H1 (cell line): ENCODE data around the gene RBCK1.
"Not testable (repeated sequence)": the region's sequence is repeated elsewhere in the genome, so short reads cannot be mapped to it uniquely, and the experiment has no call there.

Source experiments
- CREB1 ChIP-seq: IDR thresholded peaks from 2 replicates; pipeline ENCODE4 v1.6.1; 2012; ENCODE audit warnings: inconsistent platforms
- JUND ChIP-seq: IDR thresholded peaks from 2 replicates; pipeline ENCODE4 v1.6.1; 2011; ENCODE audit warnings: mild to moderate bottlenecking, improper control_type of control experiment, low read length
- POLR2A ChIP-seq, 2 experiments: IDR thresholded peaks; 1 replicate in 1 of 2; 2 replicates in 1 of 2; pipeline ENCODE4 v1.6.1; 2011; ENCODE audit warnings: low read depth in 2 of 2, low read length in 2 of 2, mild to moderate bottlenecking in 2 of 2; ENCODE audit errors: control extremely low read depth in 1 of 2
- RNF2 ChIP-seq: fragments of 200-900, 300-1000 bp; sonication (generic); IDR thresholded peaks from 2 replicates; pipeline ENCODE4 v1.7.1; 2016; ENCODE audit warnings: borderline replicate concordance, low read depth, mild to moderate bottlenecking, antibody characterized with exemption, low read length; ENCODE audit not compliant: poor library complexity, severe bottlenecking; ENCODE audit errors: missing control alignments
- SP1 ChIP-seq: IDR thresholded peaks from 2 replicates; pipeline ENCODE4 v1.6.1; 2011; ENCODE audit warnings: low read depth, low read length
- TF ChIP-seq, protein P1 (sequence below), 3 experiments: IDR thresholded peaks; 1 replicate in 2 of 3; 2 replicates in 1 of 3; pipeline versions ENCODE4 v1.5.1 to v1.6.1; 2011; ENCODE audit warnings: low read length in 3 of 3, mild to moderate bottlenecking in 3 of 3, inconsistent platforms in 2 of 3, low read depth in 1 of 3, moderate library complexity in 1 of 3; ENCODE audit not compliant: insufficient read depth in 1 of 3; ENCODE audit errors: control extremely low read depth in 1 of 3

DNA sequence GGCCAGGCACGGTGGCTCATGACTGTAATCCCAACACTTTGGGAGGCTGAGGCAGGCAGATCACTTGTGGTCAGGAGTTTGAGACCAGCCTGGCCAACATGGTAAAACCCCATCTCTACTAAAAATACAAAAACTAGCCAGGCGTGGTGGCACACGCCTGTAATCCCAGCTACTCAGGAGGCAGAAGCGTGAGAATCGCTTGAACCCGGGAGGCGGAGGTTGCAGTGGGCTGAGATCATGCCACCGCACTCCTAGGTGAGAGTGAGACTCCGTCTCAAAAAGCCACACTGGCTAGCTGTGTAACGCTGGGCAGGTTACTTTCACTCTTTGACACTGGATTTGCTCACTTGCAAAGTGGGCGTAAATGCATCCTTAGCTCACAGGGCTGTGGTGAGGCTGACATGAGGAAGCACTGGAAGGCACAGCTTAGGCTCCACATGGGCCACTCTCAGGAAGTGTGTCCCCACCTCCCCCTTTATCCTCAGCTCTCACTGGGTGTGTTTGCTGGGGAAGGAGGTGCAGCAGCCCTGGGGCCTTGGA lies 35.5 kb upstream of the RBCK1 start:
- TF ChIP-seq POLR2A (IDR thresholded peaks at IDR 0.05; ENCODE audit: control extremely low read depth in 1 of 2, low read depth in 2 of 2, low read length in 2 of 2); RNF2; SP1; CREB1; JUND: not testable (repeated sequence)
- TF ChIP-seq, protein P1, sequence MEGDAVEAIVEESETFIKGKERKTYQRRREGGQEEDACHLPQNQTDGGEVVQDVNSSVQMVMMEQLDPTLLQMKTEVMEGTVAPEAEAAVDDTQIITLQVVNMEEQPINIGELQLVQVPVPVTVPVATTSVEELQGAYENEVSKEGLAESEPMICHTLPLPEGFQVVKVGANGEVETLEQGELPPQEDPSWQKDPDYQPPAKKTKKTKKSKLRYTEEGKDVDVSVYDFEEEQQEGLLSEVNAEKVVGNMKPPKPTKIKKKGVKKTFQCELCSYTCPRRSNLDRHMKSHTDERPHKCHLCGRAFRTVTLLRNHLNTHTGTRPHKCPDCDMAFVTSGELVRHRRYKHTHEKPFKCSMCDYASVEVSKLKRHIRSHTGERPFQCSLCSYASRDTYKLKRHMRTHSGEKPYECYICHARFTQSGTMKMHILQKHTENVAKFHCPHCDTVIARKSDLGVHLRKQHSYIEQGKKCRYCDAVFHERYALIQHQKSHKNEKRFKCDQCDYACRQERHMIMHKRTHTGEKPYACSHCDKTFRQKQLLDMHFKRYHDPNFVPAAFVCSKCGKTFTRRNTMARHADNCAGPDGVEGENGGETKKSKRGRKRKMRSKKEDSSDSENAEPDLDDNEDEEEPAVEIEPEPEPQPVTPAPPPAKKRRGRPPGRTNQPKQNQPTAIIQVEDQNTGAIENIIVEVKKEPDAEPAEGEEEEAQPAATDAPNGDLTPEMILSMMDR (IDR thresholded peaks at IDR 0.05; ENCODE audit: control extremely low read depth in 1 of 3, insufficient read depth in 1 of 3, low read depth in 1 of 3, low read length in 3 of 3): not testable (repeated sequence)
